Measurements from ENCODE around the gene STON1.

Gene STON1

DNA sequence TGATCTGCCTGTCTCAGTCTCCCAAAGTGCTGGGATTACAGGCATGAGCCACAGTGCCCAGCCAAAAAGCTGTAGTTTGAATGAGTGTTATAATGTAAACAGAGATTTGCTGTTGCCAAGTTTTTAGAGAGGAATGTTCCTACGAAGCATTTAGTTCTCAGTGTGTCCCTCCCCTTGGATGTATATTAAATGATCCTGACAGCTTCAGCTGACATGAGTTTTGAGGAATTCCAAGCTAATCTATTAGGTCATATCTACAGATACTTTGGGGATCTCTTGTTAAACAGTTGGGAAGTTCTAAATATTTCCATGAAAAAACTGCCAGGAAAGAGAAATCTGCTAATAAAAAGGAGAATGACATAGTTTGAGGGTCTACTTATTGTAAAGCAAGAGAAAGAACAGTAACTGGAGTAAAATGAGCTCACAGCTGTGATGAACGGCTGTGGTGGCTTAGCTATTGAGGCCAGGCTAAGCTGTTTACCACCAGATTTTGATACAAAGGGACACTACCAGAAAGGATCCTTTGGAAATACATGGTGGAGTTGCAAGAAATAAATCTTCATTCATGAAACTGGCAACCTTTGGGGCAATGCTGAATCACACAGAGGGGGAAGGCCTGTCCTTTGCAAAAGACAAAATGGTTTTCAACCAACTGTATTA lies 2.6 kb upstream of the STON1 start:
- H3K27ac ChIP-seq (ENCODE audit: low read length) = no peak overlapping the region
- no peaks in the 10 kb centered on the region for H3F3A ChIP-seq (ENCODE audit: insufficient read depth, low read length)
- H3K36me3 ChIP-seq (replicated peaks; ENCODE audit: insufficient read depth, low read length) = no peaks in the 10 kb centered on the region
- H3K27me3 ChIP-seq (replicated peaks; ENCODE audit: insufficient read depth, low read length) = no peaks in the 10 kb centered on the region
- no peaks in the 10 kb centered on the region for H3K9me2 ChIP-seq (replicated peaks; ENCODE audit: insufficient read depth, low read length)
- no peak overlapping the region for H2AFZ ChIP-seq (ENCODE audit: low read length)
- H3K4me1 ChIP-seq (ENCODE audit: low read length) = no peaks in the 10 kb centered on the region
- no peaks in the 10 kb centered on the region for H4K20me1 ChIP-seq (ENCODE audit: insufficient read depth, low read length)
- no peaks in the 10 kb centered on the region for H3K9me3 ChIP-seq (replicated peaks; ENCODE audit: insufficient read depth, low read length)
- H3K79me2 ChIP-seq (ENCODE audit: low read length) = no peaks in the 10 kb centered on the region
- H3K4me3 ChIP-seq (ENCODE audit: low read length) = no peak overlapping the region
- no peak for DNase-seq
- H3K4me2 ChIP-seq (ENCODE audit: low read depth, low read length) = no peak overlapping the region
- TF ChIP-seq EZH2phosphoT487 (IDR thresholded peaks at IDR 0.05; ENCODE audit: low read length) (no peak), EZH2 (optimal IDR thresholded peaks at IDR 0.05; ENCODE audit: low read depth, low read length) (no peak)
- TF ChIP-seq, protein P1, sequence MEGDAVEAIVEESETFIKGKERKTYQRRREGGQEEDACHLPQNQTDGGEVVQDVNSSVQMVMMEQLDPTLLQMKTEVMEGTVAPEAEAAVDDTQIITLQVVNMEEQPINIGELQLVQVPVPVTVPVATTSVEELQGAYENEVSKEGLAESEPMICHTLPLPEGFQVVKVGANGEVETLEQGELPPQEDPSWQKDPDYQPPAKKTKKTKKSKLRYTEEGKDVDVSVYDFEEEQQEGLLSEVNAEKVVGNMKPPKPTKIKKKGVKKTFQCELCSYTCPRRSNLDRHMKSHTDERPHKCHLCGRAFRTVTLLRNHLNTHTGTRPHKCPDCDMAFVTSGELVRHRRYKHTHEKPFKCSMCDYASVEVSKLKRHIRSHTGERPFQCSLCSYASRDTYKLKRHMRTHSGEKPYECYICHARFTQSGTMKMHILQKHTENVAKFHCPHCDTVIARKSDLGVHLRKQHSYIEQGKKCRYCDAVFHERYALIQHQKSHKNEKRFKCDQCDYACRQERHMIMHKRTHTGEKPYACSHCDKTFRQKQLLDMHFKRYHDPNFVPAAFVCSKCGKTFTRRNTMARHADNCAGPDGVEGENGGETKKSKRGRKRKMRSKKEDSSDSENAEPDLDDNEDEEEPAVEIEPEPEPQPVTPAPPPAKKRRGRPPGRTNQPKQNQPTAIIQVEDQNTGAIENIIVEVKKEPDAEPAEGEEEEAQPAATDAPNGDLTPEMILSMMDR (IDR thresholded peaks at IDR 0.05; ENCODE audit: low read length) = no peak
- H3K9ac ChIP-seq (ENCODE audit: low read length) = no peak overlapping the region

DNA sequence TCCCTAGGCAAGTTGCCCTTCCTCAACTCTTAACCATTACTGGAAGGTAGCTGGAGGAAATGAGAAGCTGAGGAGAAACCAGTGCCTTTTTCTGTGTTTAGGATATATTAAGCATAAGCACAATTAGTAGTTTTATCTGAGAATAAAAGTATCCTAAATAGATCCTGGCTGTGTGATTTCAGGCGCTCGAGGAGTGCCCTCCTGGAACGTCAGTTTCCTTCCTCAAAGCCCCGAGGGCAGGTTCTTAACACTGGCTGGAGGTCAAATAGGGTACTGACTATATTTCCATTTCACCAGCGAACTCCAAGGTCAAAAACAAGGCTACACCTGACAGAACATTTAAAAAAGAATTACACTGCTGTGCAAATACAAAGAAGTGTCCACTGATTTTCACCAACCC lies 1.5 kb upstream of the STON1 start:
- H3F3A ChIP-seq (ENCODE audit: insufficient read depth, low read length) = no peaks in the 10 kb centered on the region
- H3K9me3 ChIP-seq (replicated peaks; ENCODE audit: insufficient read depth, low read length) = no peaks in the 10 kb centered on the region
- no peaks in the 10 kb centered on the region for H4K20me1 ChIP-seq (ENCODE audit: insufficient read depth, low read length)
- no peak overlapping the region for H3K9ac ChIP-seq (ENCODE audit: low read length)
- H3K27ac ChIP-seq (ENCODE audit: low read length) = no peak overlapping the region
- no peak for TF ChIP-seq EZH2phosphoT487 (IDR thresholded peaks at IDR 0.05; ENCODE audit: low read length)
- TF ChIP-seq, protein P1 (IDR thresholded peaks at IDR 0.05; ENCODE audit: low read length) = no peak
- TF ChIP-seq EZH2 (optimal IDR thresholded peaks at IDR 0.05; ENCODE audit: low read depth, low read length) = no peak
- no peak overlapping the region for H2AFZ ChIP-seq (ENCODE audit: low read length)
- no peaks in the 10 kb centered on the region for H3K9me2 ChIP-seq (replicated peaks; ENCODE audit: insufficient read depth, low read length)
- H3K79me2 ChIP-seq (ENCODE audit: low read length) = no peaks in the 10 kb centered on the region
- H3K4me3 ChIP-seq (ENCODE audit: low read length) = no peak overlapping the region
- no peaks in the 10 kb centered on the region for H3K4me1 ChIP-seq (ENCODE audit: low read length)
- H3K36me3 ChIP-seq (replicated peaks; ENCODE audit: insufficient read depth, low read length) = no peaks in the 10 kb centered on the region
- H3K4me2 ChIP-seq (ENCODE audit: low read depth, low read length) = no peak overlapping the region
- no peak for DNase-seq
- no peaks in the 10 kb centered on the region for H3K27me3 ChIP-seq (replicated peaks; ENCODE audit: insufficient read depth, low read length)

DNA sequence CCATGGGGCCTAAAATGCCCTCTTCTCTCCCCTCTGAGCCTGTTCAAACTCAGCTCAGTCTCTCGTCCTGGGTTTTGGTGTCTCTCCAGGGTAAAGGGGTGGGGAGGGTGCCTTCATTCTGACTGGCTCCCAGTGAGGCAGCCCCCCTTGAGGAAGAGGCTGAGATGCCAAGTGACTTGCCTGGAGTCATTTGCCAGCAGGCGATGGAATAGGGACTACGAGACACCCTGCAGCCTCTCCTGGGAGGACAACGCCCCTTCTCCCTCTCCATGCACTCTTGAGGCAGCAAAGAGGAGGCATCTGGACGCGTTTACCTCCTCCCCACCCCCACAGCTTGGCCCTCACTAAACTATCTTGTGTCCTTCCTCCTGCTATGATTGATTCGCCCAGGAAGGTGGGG lies 760 bp upstream of the STON1 start:
- no peak overlapping the region for H3K4me3 ChIP-seq (ENCODE audit: low read length)
- H3K27ac ChIP-seq (ENCODE audit: low read length) = no peak overlapping the region
- H3K4me2 ChIP-seq (ENCODE audit: low read depth, low read length) = no peak overlapping the region
- H3K27me3 ChIP-seq (replicated peaks; ENCODE audit: insufficient read depth, low read length) = no peaks in the 10 kb centered on the region
- no peaks in the 10 kb centered on the region for H3K36me3 ChIP-seq (replicated peaks; ENCODE audit: insufficient read depth, low read length)
- no peaks in the 10 kb centered on the region for H3K4me1 ChIP-seq (ENCODE audit: low read length)
- no peaks in the 10 kb centered on the region for H3F3A ChIP-seq (ENCODE audit: insufficient read depth, low read length)
- TF ChIP-seq EZH2phosphoT487 (IDR thresholded peaks at IDR 0.05; ENCODE audit: low read length) = no peak
- TF ChIP-seq EZH2 (optimal IDR thresholded peaks at IDR 0.05; ENCODE audit: low read depth, low read length) = no peak
- TF ChIP-seq, protein P1 (IDR thresholded peaks at IDR 0.05; ENCODE audit: low read length) = no peak
- no peak for DNase-seq
- no peak overlapping the region for H2AFZ ChIP-seq (ENCODE audit: low read length)
- no peaks in the 10 kb centered on the region for H3K79me2 ChIP-seq (ENCODE audit: low read length)
- no peaks in the 10 kb centered on the region for H3K9me3 ChIP-seq (replicated peaks; ENCODE audit: insufficient read depth, low read length)
- H4K20me1 ChIP-seq (ENCODE audit: insufficient read depth, low read length) = no peaks in the 10 kb centered on the region
- H3K9me2 ChIP-seq (replicated peaks; ENCODE audit: insufficient read depth, low read length) = no peaks in the 10 kb centered on the region
- no peak overlapping the region for H3K9ac ChIP-seq (ENCODE audit: low read length)

Data from MM.1S (cell line).